Kasumi-1 (cell line): Measurements from ENCODE around the gene WASHC2A.
"Not testable (repeated sequence)": the region's sequence is repeated elsewhere in the genome, so short reads cannot be mapped to it uniquely, and the experiment has no call there.

Experiments
- DNase-seq, 2 experiments: peaks; one replicate each; lab custom pipeline; 2025; lab: John Stamatoyannopoulos, UW

Gene WASHC2A

DNA sequence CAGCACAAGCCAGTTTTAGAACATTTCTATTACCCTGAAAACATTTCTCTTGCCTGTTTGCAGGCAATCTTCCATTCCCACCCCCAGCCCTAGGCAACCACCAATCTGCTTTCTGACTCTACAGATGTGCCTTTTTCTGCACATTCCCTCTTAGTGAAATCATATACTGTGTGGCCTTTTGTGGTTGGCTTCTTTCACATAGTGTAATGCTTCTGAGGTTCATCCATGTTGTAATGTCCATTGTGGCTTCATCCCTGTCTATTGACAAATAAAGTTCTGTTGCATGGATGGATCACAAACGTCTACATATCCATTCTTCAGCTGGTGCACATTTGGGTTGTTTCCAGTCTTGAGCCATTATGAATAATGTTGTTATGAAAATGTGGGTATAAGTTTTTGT is 77.8 kb downstream of the WASHC2A start:
- DNase-seq: not testable (repeated sequence)

GRCh38 chr10:50152792-50153272 is 85.1 kb downstream of the WASHC2A start:
- no peak for DNase-seq

DNA sequence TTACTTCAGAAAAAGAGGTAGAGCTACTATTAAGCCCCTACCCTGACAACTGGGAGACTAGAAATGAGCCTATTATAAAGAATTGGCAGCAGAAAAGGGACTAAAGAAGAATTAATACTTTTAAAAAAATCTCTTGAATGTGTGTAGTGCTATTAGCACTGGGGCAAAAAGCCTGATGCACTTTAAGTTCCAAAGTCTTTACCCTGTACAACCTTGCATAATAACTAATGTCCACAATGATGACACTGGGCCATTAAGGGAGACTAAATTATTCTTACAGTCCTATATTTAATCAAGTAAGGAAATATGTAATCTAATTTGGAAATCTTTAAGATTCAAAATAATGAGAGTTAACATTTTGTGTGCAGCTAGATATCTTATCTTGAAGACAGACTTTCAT is 90.1 kb downstream of the WASHC2A start:
- DNase-seq: not testable (repeated sequence)

- DNase-seq: not testable (repeated sequence)
These were observed 92.1 kb downstream of the WASHC2A start for GRCh38 chr10:50159856-50160255.

DNA sequence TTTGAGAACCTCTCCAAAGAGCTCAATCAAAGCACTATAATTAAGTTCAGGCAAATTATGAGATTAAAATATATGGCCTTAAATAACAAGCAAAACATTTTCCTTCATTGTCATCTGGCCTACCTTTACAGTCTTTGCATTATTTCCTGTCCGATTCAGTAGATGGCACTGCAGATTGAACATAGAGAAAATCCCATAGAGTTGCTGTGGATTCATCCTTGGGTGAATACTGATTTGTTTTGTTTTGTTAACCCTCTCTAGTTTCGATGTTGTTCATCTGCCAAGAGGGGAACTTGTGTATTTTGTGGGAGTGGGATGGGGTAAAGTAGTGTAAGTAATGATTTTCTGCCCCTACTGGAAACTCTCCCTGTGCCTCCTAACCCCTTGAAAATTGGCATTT is 97.3 kb downstream of the WASHC2A start:
- not testable (repeated sequence) for DNase-seq

DNA sequence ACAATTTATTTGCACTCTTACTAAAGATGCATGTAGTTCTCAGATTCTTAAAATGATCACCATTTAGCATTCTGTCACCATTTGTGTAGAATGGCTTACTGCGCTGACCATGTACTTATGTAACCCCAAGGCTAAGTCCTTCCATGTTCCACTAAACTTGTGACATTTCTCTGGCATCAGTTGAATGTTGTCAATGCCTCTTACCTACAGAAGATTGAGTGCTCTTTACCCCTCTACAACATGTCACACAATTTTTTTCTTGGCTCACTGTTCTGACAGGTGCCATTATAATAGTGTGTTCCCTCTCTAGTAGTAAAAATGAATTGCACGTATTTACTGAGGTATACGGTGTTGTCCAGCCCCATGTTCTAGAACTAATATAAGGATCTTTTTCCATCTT is 100.1 kb downstream of the WASHC2A start:
- not testable (repeated sequence) for DNase-seq

- DNase-seq: not testable (repeated sequence)
These were observed 101.8 kb downstream of the WASHC2A start for GRCh38 chr10:50169506-50169905.

GRCh38 chr10:50174788-50175525 is 107.2 kb downstream of the WASHC2A start:
- not testable (repeated sequence) for DNase-seq
